Testis (tissue), 3 donors: ENCODE data around the gene HOPX. TPM values are rescaled to one million over a fixed set of nuclear protein-coding genes. Genes with fewer than 3 reads are reported as not detected.

Experiments used
- DNase-seq: peaks from one replicate; pipeline ENCODE4 v3.0.0-alpha.2; 2019
- H3K27ac ChIP-seq, 2 donors: fragments of 200-600 bp; sonication (generic); one replicate each; pipeline ENCODE4 v1.5.1; 2019
- H3K27me3 ChIP-seq: fragments of 200-600 bp; sonication (generic); one replicate; pipeline ENCODE4 v1.5.1; 2019
- H3K36me3 ChIP-seq: fragments of 200-600 bp; sonication (generic); one replicate; pipeline ENCODE4 v1.5.1; 2017; ENCODE audit warnings: low read depth; ENCODE audit errors: missing control alignments
- H3K4me1 ChIP-seq: fragments of 200-600 bp; sonication (generic); one replicate; pipeline ENCODE4 v1.5.1; 2019
- H3K4me3 ChIP-seq, 2 donors: fragments of 200-600 bp; sonication (generic); one replicate each; pipeline ENCODE4 v1.5.1; 2017 to 2019
- H3K9me3 ChIP-seq: fragments of 200-600 bp; sonication (generic); one replicate; pipeline ENCODE4 v1.5.1; 2017
- CTCF ChIP-seq, 3 experiments: fragments of 450-650 bp in 2 of 3; fragments of 200-600 bp in 1 of 3; sonication (generic) in 1 of 3; IDR thresholded peaks; one replicate each; pipeline ENCODE4 v1.5.1; 2016 to 2019; ENCODE audit warnings: antibody characterized with exemption in 3 of 3, mild to moderate bottlenecking in 2 of 3, moderate library complexity in 1 of 3
- POLR2A ChIP-seq: fragments of 450-650 bp; IDR thresholded peaks from one replicate; pipeline ENCODE4 v1.6.1; 2017; ENCODE audit warnings: antibody characterized with exemption, mild to moderate bottlenecking, moderate library complexity
- WGBS, 2 donors: methylation state at CpG; one replicate each; pipeline ENCODE4 v1.1.5; 2018; 5-methylcytosine and 5-hydroxymethylcytosine counted together
- intact Hi-C: fragments of 100-400 bp; cut with DNase I; formaldehyde crosslinking; loops from one replicate; pipeline ENCODE4 v1.15.1; 2023; ENCODE audit warnings: low total_unique reads
- polyA plus RNA-seq: library from polyadenylated mRNA; stranded (reverse); fragments of 350-450 nt; fragmentation: Illumina TruSeq; extraction: RNeasy Lipid Tissue Mini Kit (QIAGEN cat#74804); gene quantifications from one replicate; pipeline ENCODE4 v1.2.3, GENCODE V29; 2014; ENCODE audit warnings: low read depth, low replicate concordance; ENCODE audit not compliant: insufficient read depth
- total RNA-seq, 2 donors: library from RNA; depleted of rRNA; stranded (reverse); fragments of >200 nt; gene quantifications; one replicate each; pipeline ENCODE4 v1.2.3, GENCODE V29; 2016

The HOPX gene
- total and polyA plus RNA-seq, 3 donors from 2014 or later = 102 to 158 (median 141) TPM

- H3K27ac ChIP-seq = no peak overlapping the region
- TF ChIP-seq POLR2A (no peak), CTCF (IDR thresholded peaks at IDR 0.05) (no peak)
- H3K27me3 ChIP-seq = no peaks in the 10 kb centered on the region
- H3K36me3 ChIP-seq = no peaks in the 10 kb centered on the region
- H3K9me3 ChIP-seq = no peaks in the 10 kb centered on the region
- H3K4me1 ChIP-seq = no peaks in the 10 kb centered on the region
- WGBS, 2 donors = 89 to 92% methylated on average over 2 of the region's 2 CpGs
- DNase-seq = no peak
- H3K4me3 ChIP-seq = no peak overlapping the region
- intact Hi-C loops = no loop called here
Observed at GRCh38 chr4:56689201-56689969, 8.3 kb upstream of the HOPX start.

- DNase-seq = no peak
- TF ChIP-seq CTCF (IDR thresholded peaks at IDR 0.05) (no peak), POLR2A (no peak)
- no peaks in the 10 kb centered on the region for H3K36me3 ChIP-seq
- no peaks in the 10 kb centered on the region for H3K9me3 ChIP-seq
- H3K27me3 ChIP-seq = no peaks in the 10 kb centered on the region
- intact Hi-C loops = no loop called here
- no peak overlapping the region for H3K4me3 ChIP-seq
- WGBS, 2 donors = 77 to 86% methylated on average over 2 of the region's 2 CpGs
- no peaks in the 10 kb centered on the region for H3K4me1 ChIP-seq
- no peak overlapping the region for H3K27ac ChIP-seq
Observed at GRCh38 chr4:56688094-56688647, 7.1 kb upstream of the HOPX start.

GRCh38 chr4:56686537-56687231 is 5.6 kb upstream of the HOPX start:
- WGBS, 2 donors = 93 to 95% methylated on average over 1 to 3 of the region's 3 CpGs
- intact Hi-C loops = no loop called here
- Histone ChIP-seq H3K27me3 (no peaks in the 10 kb centered on the region), H3K27ac (no peak overlapping the region), H3K9me3 (no peaks in the 10 kb centered on the region), H3K4me3 (no peak overlapping the region), H3K4me1 (peaks cover 3% of the 10 kb centered on the region), H3K36me3 (no peaks in the 10 kb centered on the region)
- TF ChIP-seq POLR2A = no peak
- no peak for TF ChIP-seq CTCF (IDR thresholded peaks at IDR 0.05)
- no peak for DNase-seq

GRCh38 chr4:56684320-56685050 is 3.4 kb upstream of the HOPX start:
- no peak overlapping the region for H3K27ac ChIP-seq
- intact Hi-C loops = no loop called here
- H3K27me3 ChIP-seq = no peaks in the 10 kb centered on the region
- H3K36me3 ChIP-seq = no peaks in the 10 kb centered on the region
- H3K4me3 ChIP-seq = no peak overlapping the region
- WGBS, 2 donors = 71 to 72% methylated on average over 4 of the region's 4 CpGs
- H3K9me3 ChIP-seq = no peaks in the 10 kb centered on the region
- peaks cover 3% of the 10 kb centered on the region for H3K4me1 ChIP-seq
- no peak for TF ChIP-seq POLR2A
- TF ChIP-seq CTCF (IDR thresholded peaks at IDR 0.05) = no peak
- no peak for DNase-seq
